Erythroblast (primary cell): ENCODE results near the gene RNU5D-1.

Experiments used
- GATA1 ChIP-seq: IDR thresholded peaks from 2 replicates; pipeline ENCODE4 v1.6.1; 2011; ENCODE audit warnings: low read depth, mild to moderate bottlenecking, control low read depth, low read length, moderate library complexity
- POLR2A ChIP-seq: IDR thresholded peaks from 2 replicates; pipeline ENCODE4 v1.6.1; 2011; ENCODE audit warnings: mild to moderate bottlenecking, low read length

DNA sequence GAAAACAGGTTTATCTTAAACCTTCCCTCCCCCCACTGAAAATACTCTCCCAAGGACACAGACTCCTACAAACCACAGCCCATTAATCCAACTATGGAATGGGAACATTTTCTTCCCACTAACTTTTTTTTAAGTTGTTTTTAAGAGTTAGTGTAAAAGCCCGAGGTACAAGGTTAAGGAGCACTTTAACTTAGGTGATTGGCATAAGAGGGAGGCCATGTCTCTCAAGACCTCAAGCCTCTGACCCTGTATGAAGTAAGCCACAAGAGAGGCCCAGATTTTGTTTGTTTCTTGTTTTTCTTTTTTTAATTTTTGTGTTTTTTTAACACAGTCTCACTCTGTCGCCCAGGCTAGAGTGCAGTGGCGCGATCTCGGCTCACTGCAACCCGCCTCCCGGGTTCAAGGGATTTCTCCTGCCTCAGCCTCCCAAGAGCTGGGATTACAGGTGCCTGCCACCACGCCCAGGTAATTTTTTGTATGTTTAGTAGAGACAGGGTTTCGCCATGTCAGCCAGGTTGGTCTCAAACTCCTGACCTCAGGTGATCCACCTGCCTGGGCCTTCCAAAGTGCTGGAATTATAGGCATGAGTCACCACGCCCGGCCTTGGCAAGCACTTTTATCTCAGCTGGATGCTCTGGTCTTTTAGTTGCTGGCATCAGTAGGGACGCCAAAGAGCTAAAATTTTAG is 42.1 kb downstream of the RNU5D-1 start:
- TF ChIP-seq POLR2A (no peak), GATA1 (no peak)
